HG03575 (cell line): ENCODE results near the gene LMCD1.

Experiments used
- ATAC-seq: cut with Tn5 transposase; IDR thresholded peaks from one replicate; pipeline ENCODE4 v1.9.1; 2021; ENCODE audit not compliant: unreplicated experiment, insufficient number of reproducible peaks, low FRiP score; ENCODE audit errors: extremely low read depth

The LMCD1 gene

DNA sequence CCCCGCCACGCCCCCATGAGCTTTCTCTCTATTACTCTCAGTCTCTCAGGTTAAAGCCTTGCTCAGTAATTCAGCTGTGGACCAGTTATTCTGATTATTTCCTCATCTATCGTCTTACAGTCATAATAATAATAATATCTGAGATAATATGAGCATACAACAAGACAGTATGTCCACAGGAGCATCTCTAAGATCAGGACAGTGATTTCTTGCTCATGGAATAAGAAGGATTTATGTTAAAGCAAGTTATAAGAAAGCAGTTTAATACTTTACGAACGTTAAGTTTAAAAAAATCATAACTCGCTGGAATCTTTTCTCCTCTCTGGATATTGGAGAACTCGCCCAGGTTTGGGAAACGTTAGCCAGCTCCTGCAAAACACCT is 643 bp upstream of the LMCD1 start:
- ATAC-seq, result no peak

- ATAC-seq, result no peak
Observed at GRCh38 chr3:8503461-8503860, 1.8 kb downstream of the LMCD1 start.

- ATAC-seq, result no peak
Observed at GRCh38 chr3:8503871-8504610, 2.4 kb downstream of the LMCD1 start.

DNA sequence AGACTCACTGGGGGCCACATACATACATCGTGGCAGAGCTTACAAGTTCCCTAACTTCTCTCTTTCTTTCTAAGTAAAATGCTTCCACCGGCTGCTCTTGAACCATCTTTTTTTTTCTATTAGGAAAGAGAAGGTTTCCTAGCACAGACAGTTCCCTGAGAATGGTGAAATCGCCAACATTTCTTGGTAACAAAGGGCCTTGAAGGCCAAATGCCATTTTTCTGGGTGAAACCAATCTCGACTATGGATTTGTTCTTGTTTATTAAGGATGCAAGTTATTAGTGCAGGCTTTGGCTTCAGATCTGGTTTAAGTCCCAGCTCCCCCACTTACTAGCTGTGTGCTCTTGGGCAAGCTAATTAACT is 3.0 kb downstream of the LMCD1 start:
- ATAC-seq, result no peak

GRCh38 chr3:8505621-8506020 is 4.0 kb downstream of the LMCD1 start:
- ATAC-seq, result no peak

- ATAC-seq, result no peak
Observed at GRCh38 chr3:8506571-8507061, 5.0 kb downstream of the LMCD1 start.

- no peak for ATAC-seq
Observed at GRCh38 chr3:8507496-8507895, 5.9 kb downstream of the LMCD1 start.

- no peak for ATAC-seq
Observed at GRCh38 chr3:8509961-8510360, 8.3 kb downstream of the LMCD1 start.

- ATAC-seq, result no peak
Observed at GRCh38 chr3:8512234-8512633, 10.6 kb downstream of the LMCD1 start.

DNA sequence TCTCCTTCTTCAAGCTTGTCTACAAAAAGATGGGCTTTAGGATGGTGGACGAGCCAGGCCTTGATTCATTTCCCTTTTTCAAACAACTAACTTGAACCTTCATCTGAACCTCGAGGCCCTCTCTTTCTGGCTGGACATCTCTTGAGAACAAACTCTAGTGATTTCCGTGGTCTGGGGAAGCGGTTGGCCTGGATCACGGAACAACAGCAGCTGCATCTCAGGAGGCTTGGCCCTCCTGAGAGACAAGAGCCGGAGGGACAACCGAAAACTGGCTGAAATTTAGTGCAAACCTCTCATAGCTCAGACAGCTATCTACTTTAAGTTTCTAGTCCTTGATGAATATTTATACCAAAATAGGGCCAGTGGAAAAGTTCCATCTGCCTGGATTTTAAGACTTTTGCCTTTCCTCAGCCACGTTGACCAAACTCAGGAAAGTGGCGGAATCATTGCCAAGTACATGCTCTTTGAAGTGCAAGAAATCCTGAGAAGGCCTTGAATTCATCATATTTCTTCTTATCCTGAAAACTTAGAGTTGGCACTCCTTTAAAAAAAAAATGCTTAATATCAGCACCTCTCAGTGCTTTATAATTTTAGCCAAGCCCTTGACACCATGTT is 14.5 kb downstream of the LMCD1 start:
- ATAC-seq, result no peak

GRCh38 chr3:8516783-8517182 is 15.2 kb downstream of the LMCD1 start:
- no peak for ATAC-seq

- no peak for ATAC-seq
Observed at GRCh38 chr3:8517487-8517886, 15.9 kb downstream of the LMCD1 start.

DNA sequence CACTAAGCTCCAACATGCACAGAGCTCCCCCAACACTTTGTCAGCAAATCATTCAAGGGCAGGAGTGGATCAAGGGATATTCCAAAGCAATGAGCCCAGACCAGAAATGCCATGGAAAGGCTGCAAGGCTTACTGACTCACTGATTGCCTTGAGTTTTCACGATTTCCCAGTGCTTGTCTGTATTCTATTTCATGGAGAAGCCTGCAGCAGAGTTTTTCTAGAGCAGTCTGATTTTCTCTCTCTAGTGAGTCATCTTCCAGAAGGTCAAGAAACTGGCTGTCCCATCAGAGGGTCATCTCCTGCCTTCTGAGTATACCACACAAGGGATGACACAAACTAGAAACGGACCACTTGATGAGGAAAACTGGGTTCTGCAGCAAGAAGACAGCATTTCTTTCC is 16.5 kb downstream of the LMCD1 start:
- no peak for ATAC-seq

DNA sequence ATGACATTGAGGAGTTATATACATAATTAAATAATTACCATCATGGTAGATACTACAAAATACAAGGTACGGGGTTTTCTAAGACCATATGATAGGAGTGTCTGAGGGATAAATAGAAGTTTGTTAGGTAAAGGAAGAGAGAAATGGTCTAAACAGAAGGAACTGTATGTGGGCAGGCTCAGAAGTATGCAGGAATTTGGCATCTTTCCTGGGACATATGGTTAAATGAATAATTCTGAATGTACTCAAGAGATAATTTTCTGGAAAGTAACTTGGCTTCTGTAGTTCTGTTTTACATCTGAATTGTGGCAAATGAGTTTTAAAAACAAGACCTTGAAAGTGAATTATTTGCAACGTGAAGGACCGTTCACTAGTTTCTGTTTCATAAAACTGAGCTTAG is 17.5 kb downstream of the LMCD1 start:
- ATAC-seq, result no peak

GRCh38 chr3:8519774-8520448 is 18.3 kb downstream of the LMCD1 start:
- ATAC-seq, result no peak

GRCh38 chr3:8520816-8521403 is 19.3 kb downstream of the LMCD1 start:
- no peak for ATAC-seq

- no peak for ATAC-seq
Observed at GRCh38 chr3:8523041-8523440, 21.4 kb downstream of the LMCD1 start.

GRCh38 chr3:8524249-8524648 is 22.6 kb downstream of the LMCD1 start:
- ATAC-seq, result no peak

DNA sequence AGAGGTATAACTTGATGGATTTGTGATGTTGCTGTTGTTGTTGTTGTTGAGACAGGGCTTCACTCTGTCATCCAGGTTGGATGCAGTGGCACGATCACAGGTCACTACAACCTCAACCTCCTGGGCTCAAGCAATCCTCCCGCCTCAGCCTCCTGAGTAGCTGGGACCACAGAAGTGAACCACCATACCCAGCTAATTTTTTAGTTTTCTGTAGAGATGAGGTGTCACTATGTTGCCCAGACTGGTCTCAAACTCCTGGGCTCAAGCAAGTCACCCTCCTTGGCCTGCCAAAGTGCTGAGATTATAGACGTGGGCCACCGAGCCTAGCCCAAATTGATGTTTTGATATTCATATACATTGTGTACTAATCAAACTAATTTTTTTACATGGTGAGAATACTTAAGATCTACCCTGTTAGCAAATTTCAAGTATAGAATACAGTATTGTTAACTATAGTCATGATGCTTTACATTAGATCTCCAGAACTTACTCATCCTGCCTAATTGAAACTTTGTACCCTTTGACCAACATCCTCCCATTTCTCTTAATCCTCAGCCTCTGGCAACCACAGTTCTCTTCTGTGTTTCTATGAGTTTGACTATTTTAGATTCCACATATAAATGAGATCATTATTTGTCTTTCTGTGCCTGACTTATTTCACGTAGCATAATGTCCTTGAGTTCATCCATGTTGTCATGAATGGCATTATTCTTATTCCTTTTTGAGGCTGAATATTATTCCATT is 23.2 kb downstream of the LMCD1 start:
- no peak for ATAC-seq
